Muscle of leg (tissue), 11 donors: ENCODE measurements around the gene PRMT3. TPM values are rescaled to one million over a fixed set of nuclear protein-coding genes. Genes with fewer than 3 reads are reported as not detected.
A peak's percentile ranks its signal among the peaks of the same experiment; 100 is the strongest.
"Not testable (repeated sequence)": the region's sequence is repeated elsewhere in the genome, so short reads cannot be mapped to it uniquely, and the experiment has no call there.

Source experiments
- DNase-seq: peaks from one replicate; pipeline ENCODE4 v3.0.0; 2013
- H3K27ac ChIP-seq: one replicate; pipeline ENCODE4 v1.5.1; 2013; ENCODE audit warnings: mild to moderate bottlenecking, low read length, control low read depth
- H3K27me3 ChIP-seq: one replicate; pipeline ENCODE4 v1.6.1; 2013; ENCODE audit warnings: low read length; ENCODE audit not compliant: control insufficient read depth, insufficient read depth
- H3K36me3 ChIP-seq: one replicate; pipeline ENCODE4 v1.6.1; 2013; ENCODE audit warnings: low read length; ENCODE audit not compliant: control insufficient read depth, insufficient read depth
- H3K4me1 ChIP-seq: one replicate; pipeline ENCODE4 v1.6.1; 2013; ENCODE audit warnings: low read length; ENCODE audit not compliant: control insufficient read depth, insufficient read depth
- H3K4me3 ChIP-seq: one replicate; pipeline ENCODE4 v1.5.1; 2013; ENCODE audit warnings: low read length, control low read depth
- H3K9me3 ChIP-seq: replicated peaks from 2 replicates; pipeline ENCODE4 v1.6.1; 2013; ENCODE audit warnings: low read depth, low read length; ENCODE audit not compliant: control insufficient read depth
- WGBS: methylation state at CpG from one replicate; pipeline ENCODE4 v1.1.5; 2013; ENCODE audit warnings: missing lambda C conversion rate; ENCODE audit not compliant: insufficient coverage; 5-methylcytosine and 5-hydroxymethylcytosine counted together
- polyA plus RNA-seq, 8 donors: library from polyadenylated mRNA; unstranded; fragments of 120-200 nt; gene quantifications; one replicate each; pipeline versions ENCODE4 v1.2.1 to v1.2.3, GENCODE V29; 2013; ENCODE audit warnings: inconsistent platforms in 1 of 8, low replicate concordance in 1 of 8; ENCODE audit not compliant: insufficient read length in 8 of 8, insufficient read depth in 1 of 8
- total RNA-seq: library from RNA; stranded (reverse); fragments of 120-200 nt; gene quantifications from one replicate; pipeline ENCODE4 v1.2.4, GENCODE V29; 2013

Gene PRMT3
- total and polyA plus RNA-seq, 9 donors = 8.9 to 12.1 (median 11.0) TPM

- no CpG with 5 or more reads among the region's 3 CpGs for WGBS
- Histone ChIP-seq H3K9me3 (no peaks in the 10 kb centered on the region), H3K4me3 (no peak overlapping the region), H3K27me3 (no peaks in the 10 kb centered on the region), H3K4me1 (no peaks in the 10 kb centered on the region), H3K36me3 (no peaks in the 10 kb centered on the region), H3K27ac (no peak overlapping the region)
- no peak for DNase-seq
Measured at GRCh38 chr11:20373568-20374209, 13.8 kb upstream of the PRMT3 start.

- Histone ChIP-seq H3K27ac (no peak overlapping the region), H3K27me3 (no peaks in the 10 kb centered on the region), H3K4me3 (no peak overlapping the region), H3K4me1 (no peaks in the 10 kb centered on the region), H3K36me3 (no peaks in the 10 kb centered on the region), H3K9me3 (no peaks in the 10 kb centered on the region)
- DNase-seq = no peak
- 80% methylated on average over 1 of the region's 9 CpGs for WGBS
Measured at GRCh38 chr11:20374741-20375300, 12.7 kb upstream of the PRMT3 start.

- no peaks in the 10 kb centered on the region for H3K9me3 ChIP-seq
- no peaks in the 10 kb centered on the region for H3K27me3 ChIP-seq
- H3K36me3 ChIP-seq = no peaks in the 10 kb centered on the region
- H3K4me3 ChIP-seq = no peak overlapping the region
- WGBS = no CpG with 5 or more reads among the region's 3 CpGs
- no peak for DNase-seq
- no peaks in the 10 kb centered on the region for H3K4me1 ChIP-seq
- H3K27ac ChIP-seq = no peak overlapping the region
Measured at GRCh38 chr11:20376162-20376730, 11.3 kb upstream of the PRMT3 start.

- not testable (repeated sequence) for DNase-seq, H3K27ac ChIP-seq, H3K4me1 ChIP-seq, H3K36me3 ChIP-seq, H3K27me3 ChIP-seq, H3K9me3 ChIP-seq, H3K4me3 ChIP-seq
- 87% methylated on average over 11 of the region's 15 CpGs for WGBS
Measured at GRCh38 chr11:20385996-20386395, 1.5 kb upstream of the PRMT3 start.

GRCh38 chr11:20388096-20389055 lies 860 bp downstream of the PRMT3 start:
- Histone ChIP-seq H3K27ac (peak overlapping the region; percentile 89), H3K4me3 (peak overlapping the region; percentile 94), H3K27me3 (no peaks in the 10 kb centered on the region), H3K9me3 (no peaks in the 10 kb centered on the region), H3K4me1 (peaks cover 10% of the 10 kb centered on the region), H3K36me3 (no peaks in the 10 kb centered on the region)
- 1% methylated on average over 16 of the region's 25 CpGs for WGBS
- peak; percentile 24 for DNase-seq

GRCh38 chr11:20397281-20397680 lies 9.8 kb downstream of the PRMT3 start:
- DNase-seq = peak; percentile 35

GRCh38 chr11:20399498-20399897 lies 12.0 kb downstream of the PRMT3 start:
- peaks cover 5% of the 10 kb centered on the region for H3K36me3 ChIP-seq
- H3K4me1 ChIP-seq = no peaks in the 10 kb centered on the region
- no peak for DNase-seq

More at GRCh38 chr11:20397281-20397680, 9.8 kb downstream of the PRMT3 start:
- Histone ChIP-seq H3K27ac (no peak overlapping the region), H3K27me3 (no peaks in the 10 kb centered on the region), H3K36me3 (peaks cover 5% of the 10 kb centered on the region), H3K9me3 (no peaks in the 10 kb centered on the region), H3K4me3 (no peak overlapping the region), H3K4me1 (no peaks in the 10 kb centered on the region)
- WGBS = 100% methylated on average over 3 of the region's 3 CpGs

GRCh38 chr11:20403059-20403458 lies 15.5 kb downstream of the PRMT3 start:
- WGBS = no CpG with 5 or more reads among the region's 1 CpG
- no peak for DNase-seq
- Histone ChIP-seq H3K9me3 (no peaks in the 10 kb centered on the region), H3K4me3 (no peak overlapping the region), H3K4me1 (no peaks in the 10 kb centered on the region), H3K27me3 (no peaks in the 10 kb centered on the region), H3K27ac (no peak overlapping the region), H3K36me3 (peaks cover 5% of the 10 kb centered on the region)

More at GRCh38 chr11:20399498-20399897, 12.0 kb downstream of the PRMT3 start:
- Histone ChIP-seq H3K27me3 (no peaks in the 10 kb centered on the region), H3K27ac (no peak overlapping the region), H3K9me3 (no peaks in the 10 kb centered on the region), H3K4me3 (no peak overlapping the region)
- no CpG with 5 or more reads among the region's 2 CpGs for WGBS

- no peaks in the 10 kb centered on the region for H3K27me3 ChIP-seq
- no peak for DNase-seq
- H3K27ac ChIP-seq = no peak overlapping the region
- peaks cover 5% of the 10 kb centered on the region for H3K36me3 ChIP-seq
- no peak overlapping the region for H3K4me3 ChIP-seq
- no peaks in the 10 kb centered on the region for H3K9me3 ChIP-seq
- H3K4me1 ChIP-seq = no peaks in the 10 kb centered on the region
Measured at GRCh38 chr11:20406484-20406883, 19.0 kb downstream of the PRMT3 start.

- peaks cover 5% of the 10 kb centered on the region for H3K36me3 ChIP-seq
- no peaks in the 10 kb centered on the region for H3K4me1 ChIP-seq
- no peak for DNase-seq
- no peak overlapping the region for H3K4me3 ChIP-seq
- WGBS = no CpG with 5 or more reads among the region's 3 CpGs
- no peak overlapping the region for H3K27ac ChIP-seq
- no peaks in the 10 kb centered on the region for H3K27me3 ChIP-seq
- H3K9me3 ChIP-seq = no peaks in the 10 kb centered on the region
Measured at GRCh38 chr11:20407344-20407743, 19.8 kb downstream of the PRMT3 start.
